Neural progenitor cell (in vitro differentiated cells): Measurements from ENCODE around the gene LIF. TPM values are rescaled to one million over a fixed set of nuclear protein-coding genes. Genes with fewer than 3 reads are reported as not detected.

Experiments used
- DNase-seq: peaks from one replicate; pipeline ENCODE4 v3.0.0-alpha.2; 2016; ENCODE audit warnings: low spot score
- H2AFZ ChIP-seq: fragments of 200-600 bp; sonication (generic); replicated peaks from 2 replicates; pipeline ENCODE4 v1.6.1; 2016; ENCODE audit warnings: antibody characterized with exemption
- H3F3A ChIP-seq: fragments of 200-600 bp; sonication (generic); 2 replicates; pipeline ENCODE4 v1.6.1; 2016; ENCODE audit warnings: antibody characterized with exemption, low read depth
- H3K27ac ChIP-seq: fragments of 200-600 bp; sonication (generic); 2 replicates; pipeline ENCODE4 v1.5.1; 2016; ENCODE audit warnings: mild to moderate bottlenecking
- H3K27me3 ChIP-seq: fragments of 200-600 bp; sonication (generic); 2 replicates; pipeline ENCODE4 v1.6.1; 2016; ENCODE audit warnings: mild to moderate bottlenecking, moderate library complexity
- H3K36me3 ChIP-seq: fragments of 200-600 bp; sonication (generic); 2 replicates; pipeline ENCODE4 v1.5.1; 2016
- H3K4me1 ChIP-seq: fragments of 200-600 bp; sonication (generic); 2 replicates; pipeline ENCODE4 v1.6.1; 2016; ENCODE audit warnings: mixed run types
- H3K4me2 ChIP-seq: fragments of 200-600 bp; sonication (generic); 2 replicates; pipeline ENCODE4 v1.6.1; 2016
- H3K4me3 ChIP-seq: fragments of 200-600 bp; sonication (generic); 2 replicates; pipeline ENCODE4 v1.5.1; 2016
- H3K79me2 ChIP-seq: fragments of 200-600 bp; sonication (generic); 2 replicates; pipeline ENCODE4 v1.6.1; 2016; ENCODE audit warnings: low read depth
- H3K9ac ChIP-seq: fragments of 200-600 bp; sonication (generic); 2 replicates; pipeline ENCODE4 v1.6.1; 2016
- H3K9me3 ChIP-seq: fragments of 200-600 bp; sonication (generic); 2 replicates; pipeline ENCODE4 v1.5.1; 2016; ENCODE audit warnings: low read depth
- H4K20me1 ChIP-seq: fragments of 200-600 bp; sonication (generic); 2 replicates; pipeline ENCODE4 v1.6.1; 2016; ENCODE audit warnings: low read depth
- H3K27ac Mint-ChIP-seq: 3 replicates; pipeline ENCODE4 v1.8.0; 2021; ENCODE audit warnings: mixed read lengths
- H3K27me3 Mint-ChIP-seq: 2 replicates; pipeline ENCODE4 v1.8.0; 2022; ENCODE audit warnings: low read depth, mild to moderate bottlenecking, inconsistent platforms, moderate library complexity, mixed read lengths; ENCODE audit not compliant: insufficient read depth
- H3K36me3 Mint-ChIP-seq: 3 replicates; pipeline ENCODE4 v1.8.0; 2021; ENCODE audit warnings: mixed read lengths
- H3K4me1 Mint-ChIP-seq: 3 replicates; pipeline ENCODE4 v1.8.0; 2021; ENCODE audit warnings: mixed read lengths
- H3K4me3 Mint-ChIP-seq: 3 replicates; pipeline ENCODE4 v1.8.0; 2021; ENCODE audit warnings: mild to moderate bottlenecking, moderate library complexity, mixed read lengths
- H3K9me3 Mint-ChIP-seq: 3 replicates; pipeline ENCODE4 v1.8.0; 2020; ENCODE audit warnings: mixed read lengths
- EZH2 ChIP-seq: fragments of 200-600 bp; sonication (generic); IDR thresholded peaks from 2 replicates; pipeline ENCODE4 v1.6.1; 2017; ENCODE audit warnings: antibody characterized with exemption, mild to moderate bottlenecking, moderate library complexity
- EZH2phosphoT487 ChIP-seq: fragments of 200-600 bp; sonication (generic); IDR thresholded peaks from 2 replicates; pipeline ENCODE4 v1.6.1; 2017; ENCODE audit warnings: antibody characterized with exemption
- total RNA-seq: library from RNA; depleted of rRNA; stranded (reverse); fragments of >200 nt; gene quantifications from 2 replicates; pipeline ENCODE4 v1.2.3, GENCODE V29; 2015; ENCODE audit warnings: low replicate concordance
- TF ChIP-seq, protein P1 (sequence below): fragments of 200-600 bp; sonication (generic); IDR thresholded peaks from 2 replicates; pipeline ENCODE4 v1.5.1; 2017; ENCODE audit warnings: antibody characterized with exemption, mild to moderate bottlenecking

LIF gene
- total RNA-seq, 1 donor from 2014 or later = 0.21 TPM

DNA sequence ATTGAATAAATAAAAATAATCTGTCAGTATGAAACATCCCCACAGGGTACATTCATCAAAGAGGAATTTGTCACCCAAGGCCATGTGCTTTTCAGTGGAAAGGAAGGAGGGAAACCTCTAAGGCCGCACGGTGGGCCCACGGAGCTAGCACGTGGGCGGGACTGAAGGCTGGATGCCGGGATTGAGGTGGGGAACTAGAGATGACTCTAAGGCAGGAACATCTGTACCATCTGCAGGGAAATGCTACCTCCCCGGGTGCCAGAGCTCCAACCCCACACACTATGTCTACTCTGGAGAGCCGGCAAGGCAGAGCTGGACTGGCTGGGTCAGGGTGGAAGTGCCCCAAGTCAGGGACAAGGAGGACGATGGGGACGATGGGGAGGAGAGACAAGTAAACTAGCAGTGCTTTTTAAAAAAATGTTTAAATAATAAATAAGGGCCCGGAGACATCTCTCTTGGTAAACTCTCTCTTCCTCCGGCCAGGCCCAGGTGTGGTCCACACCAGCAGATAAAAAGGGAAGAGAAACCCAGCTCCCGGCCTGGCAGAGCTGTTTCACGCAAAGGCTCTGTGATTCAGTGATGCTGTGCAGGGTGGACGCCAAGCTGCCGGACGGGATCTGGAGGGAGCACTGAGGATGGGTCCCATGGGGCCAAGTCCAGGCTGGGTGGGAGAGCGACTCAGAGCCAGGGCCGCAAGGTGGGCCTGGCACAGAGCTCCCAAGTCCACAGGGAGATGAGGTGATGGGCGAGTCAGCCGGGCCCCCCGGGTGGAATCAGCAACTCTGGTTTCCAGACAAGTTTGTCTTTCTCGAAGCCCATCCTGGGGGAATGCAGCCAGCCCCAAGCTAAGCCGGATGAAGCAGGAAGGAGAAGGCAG lies 5.8 kb downstream of the LIF start:
- Histone ChIP-seq H3K27ac (no peak overlapping the region), H3K4me3 (no peak overlapping the region), H3K79me2 (no peaks in the 10 kb centered on the region), H3K4me2 (no peak overlapping the region), H3K27me3 (peaks cover 8% of the 10 kb centered on the region), H3K9ac (no peak overlapping the region), H4K20me1 (no peaks in the 10 kb centered on the region), H3K4me1 (peaks cover 13% of the 10 kb centered on the region), H3K9me3 (no peaks in the 10 kb centered on the region), H2AFZ (no peak overlapping the region), H3K36me3 (no peaks in the 10 kb centered on the region), H3F3A (no peaks in the 10 kb centered on the region)
- no peaks in the 10 kb centered on the region for H3K36me3 Mint-ChIP-seq
- TF ChIP-seq EZH2phosphoT487 (no peak), EZH2 (no peak)
- TF ChIP-seq, protein P1, sequence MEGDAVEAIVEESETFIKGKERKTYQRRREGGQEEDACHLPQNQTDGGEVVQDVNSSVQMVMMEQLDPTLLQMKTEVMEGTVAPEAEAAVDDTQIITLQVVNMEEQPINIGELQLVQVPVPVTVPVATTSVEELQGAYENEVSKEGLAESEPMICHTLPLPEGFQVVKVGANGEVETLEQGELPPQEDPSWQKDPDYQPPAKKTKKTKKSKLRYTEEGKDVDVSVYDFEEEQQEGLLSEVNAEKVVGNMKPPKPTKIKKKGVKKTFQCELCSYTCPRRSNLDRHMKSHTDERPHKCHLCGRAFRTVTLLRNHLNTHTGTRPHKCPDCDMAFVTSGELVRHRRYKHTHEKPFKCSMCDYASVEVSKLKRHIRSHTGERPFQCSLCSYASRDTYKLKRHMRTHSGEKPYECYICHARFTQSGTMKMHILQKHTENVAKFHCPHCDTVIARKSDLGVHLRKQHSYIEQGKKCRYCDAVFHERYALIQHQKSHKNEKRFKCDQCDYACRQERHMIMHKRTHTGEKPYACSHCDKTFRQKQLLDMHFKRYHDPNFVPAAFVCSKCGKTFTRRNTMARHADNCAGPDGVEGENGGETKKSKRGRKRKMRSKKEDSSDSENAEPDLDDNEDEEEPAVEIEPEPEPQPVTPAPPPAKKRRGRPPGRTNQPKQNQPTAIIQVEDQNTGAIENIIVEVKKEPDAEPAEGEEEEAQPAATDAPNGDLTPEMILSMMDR = no peak
- H3K4me1 Mint-ChIP-seq = peaks cover 30% of the 10 kb centered on the region
- peaks cover 2% of the 10 kb centered on the region for H3K9me3 Mint-ChIP-seq
- no peak overlapping the region for H3K27ac Mint-ChIP-seq
- DNase-seq = no peak
- peaks cover 10% of the 10 kb centered on the region for H3K27me3 Mint-ChIP-seq
- no peak overlapping the region for H3K4me3 Mint-ChIP-seq

DNA sequence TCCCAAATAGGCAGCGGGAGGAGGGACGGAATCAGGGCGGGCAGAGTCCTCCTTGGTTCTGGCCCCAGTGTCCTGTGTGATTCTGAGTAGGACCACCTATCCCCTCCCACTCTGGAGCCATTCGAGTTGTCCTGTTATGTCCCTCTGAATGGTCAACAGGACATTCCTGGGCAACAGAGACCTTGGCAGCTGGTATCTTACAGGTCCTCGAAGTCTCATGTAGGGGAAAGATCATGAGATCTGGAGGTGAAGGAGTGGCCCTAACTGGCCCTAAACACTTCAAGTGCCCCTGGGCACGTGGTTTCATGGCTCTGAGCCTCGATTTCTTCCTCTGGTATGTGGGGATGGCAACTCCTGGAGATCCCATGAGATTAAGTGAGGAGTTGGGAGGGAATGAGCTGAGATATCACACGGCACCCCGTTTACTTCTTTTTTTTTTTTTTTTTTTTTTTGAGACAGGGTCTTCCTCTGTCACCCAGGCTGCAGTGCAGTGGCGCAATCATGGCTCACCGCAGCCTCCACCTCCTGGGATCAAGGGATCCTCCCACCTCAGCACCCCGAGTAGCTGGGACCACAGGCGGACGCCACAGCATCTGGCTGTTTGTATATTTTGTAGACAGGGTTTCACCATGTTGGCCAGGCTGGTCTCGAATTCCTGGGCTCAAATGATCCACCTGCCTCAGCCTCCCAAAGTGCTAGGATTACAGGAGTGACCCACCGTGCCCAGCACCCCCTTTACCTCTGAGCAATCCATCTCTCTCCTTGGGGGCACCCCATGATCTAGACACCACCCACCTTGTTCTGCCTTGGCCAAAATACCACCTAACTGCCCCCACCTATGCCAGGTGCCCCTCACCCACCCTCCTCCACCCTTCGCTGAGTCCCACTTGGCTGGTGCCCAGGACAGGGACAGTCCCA lies 6.8 kb downstream of the LIF start:
- peaks cover 10% of the 10 kb centered on the region for H3K4me1 ChIP-seq
- no peaks in the 10 kb centered on the region for H3F3A ChIP-seq
- Mint-ChIP-seq H3K36me3 (no peaks in the 10 kb centered on the region), H3K4me1 (peaks cover 38% of the 10 kb centered on the region), H3K9me3 (peaks cover 2% of the 10 kb centered on the region), H3K4me3 (no peak overlapping the region), H3K27ac (no peak overlapping the region), H3K27me3 (peaks cover 7% of the 10 kb centered on the region)
- H3K4me2 ChIP-seq = no peak overlapping the region
- no peak overlapping the region for H3K27ac ChIP-seq
- H3K9ac ChIP-seq = no peak overlapping the region
- H3K27me3 ChIP-seq = no peaks in the 10 kb centered on the region
- H4K20me1 ChIP-seq = no peaks in the 10 kb centered on the region
- H3K79me2 ChIP-seq = no peaks in the 10 kb centered on the region
- H3K9me3 ChIP-seq = no peaks in the 10 kb centered on the region
- no peaks in the 10 kb centered on the region for H3K36me3 ChIP-seq
- no peak overlapping the region for H2AFZ ChIP-seq
- no peak overlapping the region for H3K4me3 ChIP-seq
- TF ChIP-seq, protein P1 = no peak
- TF ChIP-seq EZH2phosphoT487 (no peak), EZH2 (no peak)
- no peak for DNase-seq

DNA sequence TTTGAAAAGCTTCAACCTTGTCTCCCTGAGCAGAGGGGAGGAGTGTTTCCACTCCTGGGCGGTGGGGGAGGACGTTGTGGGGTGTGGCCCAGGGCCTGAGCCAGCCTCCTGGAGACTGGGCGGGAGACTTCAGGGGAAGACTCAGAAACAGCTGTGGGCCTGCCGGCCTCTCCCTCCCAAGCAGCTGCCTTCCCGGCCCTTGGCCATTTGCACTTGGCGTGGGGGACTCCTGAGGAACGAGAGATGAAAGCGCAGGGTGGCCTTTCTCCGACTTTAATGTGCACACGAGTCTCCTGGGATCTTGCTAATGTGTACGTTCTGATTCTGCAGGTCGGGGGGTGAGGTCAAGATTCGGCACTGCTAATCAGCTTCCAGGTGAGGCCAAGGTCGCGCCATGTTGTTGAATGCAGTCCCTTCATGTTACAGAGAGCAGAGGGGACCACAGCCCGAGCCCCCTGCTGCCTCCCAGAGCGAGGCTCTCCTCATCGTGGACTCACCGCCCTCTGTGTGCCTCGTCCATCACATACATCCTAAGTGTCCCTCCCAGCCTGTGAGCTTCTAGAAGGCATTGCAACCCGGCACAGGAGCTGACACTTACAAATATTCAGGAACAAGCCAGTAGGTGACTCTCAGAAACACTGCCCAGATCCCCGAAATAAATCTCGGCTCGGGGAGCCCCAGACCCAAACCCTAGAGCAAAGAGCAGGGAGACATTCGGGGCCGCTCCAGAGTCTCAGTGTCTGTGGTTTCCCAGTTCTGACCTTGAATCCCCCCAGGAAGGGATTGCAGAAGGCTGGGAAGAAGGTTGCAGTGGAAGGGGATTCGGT lies 7.7 kb downstream of the LIF start:
- H3K27me3 Mint-ChIP-seq = peaks cover 9% of the 10 kb centered on the region
- Histone ChIP-seq H4K20me1 (no peaks in the 10 kb centered on the region), H3K27ac (no peak overlapping the region), H3K9ac (no peak overlapping the region), H3K27me3 (no peaks in the 10 kb centered on the region), H3K4me2 (no peak overlapping the region), H3F3A (no peaks in the 10 kb centered on the region), H3K9me3 (no peaks in the 10 kb centered on the region), H3K4me3 (no peak overlapping the region), H3K4me1 (peaks cover 10% of the 10 kb centered on the region), H3K79me2 (no peaks in the 10 kb centered on the region), H2AFZ (no peak overlapping the region), H3K36me3 (no peaks in the 10 kb centered on the region)
- no peaks in the 10 kb centered on the region for H3K36me3 Mint-ChIP-seq
- H3K27ac Mint-ChIP-seq = peak overlapping the region; percentile 72
- peaks cover 2% of the 10 kb centered on the region for H3K9me3 Mint-ChIP-seq
- H3K4me3 Mint-ChIP-seq = no peak overlapping the region
- TF ChIP-seq EZH2phosphoT487 = no peak
- TF ChIP-seq, protein P1 = no peak
- TF ChIP-seq EZH2 = no peak
- peaks cover 38% of the 10 kb centered on the region for H3K4me1 Mint-ChIP-seq
- DNase-seq = no peak
